ENCODE measurements around the gene SGMS1. TPM values are rescaled to one million over a fixed set of nuclear protein-coding genes. Genes with fewer than 3 reads are reported as not detected.

Gene SGMS1
- total and polyA plus RNA-seq, 2 donors (not counting 3 experiments of a cell fraction or from before 2014, with no cell fraction given), result 9.7 to 23.7 TPM

DNA sequence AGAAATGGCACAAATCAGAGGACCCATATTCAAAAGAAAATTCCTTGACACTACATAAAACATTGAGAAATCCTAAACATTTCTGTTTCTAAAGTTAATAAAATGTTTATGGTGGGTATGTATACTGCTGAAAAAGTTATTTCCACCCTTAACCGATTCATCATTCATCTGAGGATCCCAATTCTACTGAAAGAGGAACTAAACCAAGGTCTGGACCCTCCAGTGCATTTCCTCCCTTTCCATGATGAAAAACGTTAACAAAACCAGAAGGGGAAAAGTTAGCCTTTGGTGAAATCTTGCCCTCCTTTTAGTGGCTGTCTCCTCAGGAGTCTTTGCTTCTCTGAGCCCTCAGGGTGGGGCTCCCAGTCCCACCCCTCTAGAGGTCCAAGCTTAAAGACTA is 227.9 kb downstream of the SGMS1 start:
- Histone ChIP-seq H3K4me2 (ENCODE audit: insufficient read depth, low read length) (no peak overlapping the region), H3K36me3 (ENCODE audit: control insufficient read depth in 2 of 2, extremely low read depth in 1 of 2, insufficient read depth in 2 of 2, low read length in 2 of 2) (no peaks in the 10 kb centered on the region), H3K9me3 (replicated peaks; ENCODE audit: control insufficient read depth, insufficient read depth, low read length) (no peaks in the 10 kb centered on the region), H4K20me1 (replicated peaks; ENCODE audit: control insufficient read depth, extremely low read depth, insufficient read depth, low read length) (peaks cover 2% of the 10 kb centered on the region), H3K4me3 (replicated peaks in 1 of 3; ENCODE audit: insufficient read depth in 1 of 3, low read depth in 1 of 3, low read length in 3 of 3) (no peak overlapping the region), H3K79me2 (ENCODE audit: control insufficient read depth, insufficient read depth, low read length) (peaks cover 27% of the 10 kb centered on the region), H3K4me1 (ENCODE audit: control insufficient read depth, extremely low read depth, insufficient read depth, low read length) (peaks cover 18% of the 10 kb centered on the region), H3K9me1 (replicated peaks; ENCODE audit: control insufficient read depth, extremely low read depth, insufficient read depth, low read length) (no peaks in the 10 kb centered on the region), H3K27me3 (ENCODE audit: control insufficient read depth in 2 of 2, insufficient read depth in 2 of 2, low read length in 2 of 2) (no peaks in the 10 kb centered on the region), H2AFZ (ENCODE audit: low read depth, low read length) (no peak overlapping the region), H3K9ac (replicated peaks; ENCODE audit: extremely low read depth, insufficient read depth, low read length) (no peak overlapping the region), H3K27ac (ENCODE audit: insufficient read depth, low read depth, low read length) (no peak overlapping the region)
- no peak for DNase-seq (ENCODE audit: low read depth, low spot score)
- no TSS peak for BruUV-seq (replicated peaks)
- ChIA-PET POLR2A (no interaction called here), CTCF (interaction anchor here (1.0 to 1.7 kb wide), 5 partner anchors 10 to 229 kb away, joined by 3 to 13 read pairs (median 3); no protein-coding TSS in a partner anchor)
- TF ChIP-seq CTCF (IDR thresholded peaks at IDR 0.05; ENCODE audit: extremely low read depth in 1 of 2, insufficient read depth in 1 of 2, low read depth in 1 of 2, low read length in 2 of 2) (no peak), POLR2AphosphoS5 (IDR thresholded peaks at IDR 0.05; ENCODE audit: insufficient read depth, low read depth, low read length) (no peak), GATA2 (IDR thresholded peaks at IDR 0.05; ENCODE audit: insufficient read depth, insufficient read length, low read depth, low read length) (no peak), JUN (IDR thresholded peaks at IDR 0.05; ENCODE audit: borderline replicate concordance, insufficient read depth, insufficient read length, low read depth) (no peak), FOS (IDR thresholded peaks at IDR 0.05; ENCODE audit: borderline replicate concordance, insufficient read depth, low read length) (no peak), MYC (IDR thresholded peaks at IDR 0.05; ENCODE audit: low read depth, low read length) (no peak), POLR2A (IDR thresholded peaks at IDR 0.05; ENCODE audit: low read depth, low read length) (no peak), EZH2 (IDR thresholded peaks at IDR 0.05; ENCODE audit: borderline replicate concordance, low read depth, low read length, severe bottlenecking) (no peak), MAX (IDR thresholded peaks at IDR 0.05; ENCODE audit: insufficient read depth, insufficient read length) (no peak)
- dilution Hi-C loops (cut with MboI; ENCODE audit: extremely low pct_ligation_motif_present, low sequenced_read_pairs), result no loop called here
- FAIRE-seq, result no peak
- intact Hi-C loops (cut with micrococcal nuclease), result loop anchor here (2.0 kb wide), 1 partner anchor 23 kb away; no protein-coding TSS in a partner anchor

Data from endothelial cell of umbilical vein (primary cell).